Trophoblast cell (in vitro differentiated cells and primary cell): Measurements from ENCODE around the gene CAPN2.

Experiments used
- DNase-seq, 2 donors: peaks; one replicate each; pipeline ENCODE4 v3.0.0-alpha.2; 2016
- H2AFZ ChIP-seq: 2 replicates; pipeline ENCODE4 v1.6.1; 2013; ENCODE audit warnings: low read length, moderate library complexity, mild to moderate bottlenecking; ENCODE audit not compliant: insufficient read depth, poor library complexity
- H2AK5ac ChIP-seq: 2 replicates; pipeline ENCODE4 v1.6.1; 2013; ENCODE audit warnings: mild to moderate bottlenecking, low read length
- H2BK120ac ChIP-seq: 2 replicates; pipeline ENCODE4 v1.6.1; 2013; ENCODE audit warnings: low read length, mild to moderate bottlenecking, moderate library complexity; ENCODE audit not compliant: insufficient read depth, poor library complexity
- H2BK12ac ChIP-seq: 2 replicates; pipeline ENCODE4 v1.6.1; 2013; ENCODE audit warnings: mild to moderate bottlenecking, low read length, moderate library complexity
- H2BK5ac ChIP-seq: 2 replicates; pipeline ENCODE4 v1.6.1; 2013; ENCODE audit warnings: low read length, low read depth, moderate library complexity, mild to moderate bottlenecking; ENCODE audit not compliant: poor library complexity
- H3K14ac ChIP-seq: 2 replicates; pipeline ENCODE4 v1.6.1; 2013; ENCODE audit warnings: mild to moderate bottlenecking, low read length
- H3K18ac ChIP-seq: 2 replicates; pipeline ENCODE4 v1.6.1; 2013; ENCODE audit warnings: mild to moderate bottlenecking, low read length
- H3K23ac ChIP-seq: 2 replicates; pipeline ENCODE4 v1.6.1; 2013; ENCODE audit warnings: low read length
- H3K27ac ChIP-seq: 2 replicates; pipeline ENCODE4 v1.5.1; 2013; ENCODE audit warnings: low read depth, mild to moderate bottlenecking, inconsistent platforms, low read length, moderate library complexity
- H3K27me3 ChIP-seq: 2 replicates; pipeline ENCODE4 v1.6.1; 2013; ENCODE audit warnings: inconsistent platforms, mild to moderate bottlenecking, low read length, moderate library complexity; ENCODE audit not compliant: insufficient read depth
- H3K36me3 ChIP-seq, 2 experiments: 1 replicate in 1 of 2; 2 replicates in 1 of 2; pipeline ENCODE4 v1.6.1; 2013; ENCODE audit warnings: low read length in 2 of 2, mild to moderate bottlenecking in 2 of 2, moderate library complexity in 1 of 2; ENCODE audit not compliant: insufficient read depth in 2 of 2, control insufficient read depth in 1 of 2
- H3K4ac ChIP-seq: 2 replicates; pipeline ENCODE4 v1.6.1; 2013; ENCODE audit warnings: low read depth, mild to moderate bottlenecking, low read length, moderate library complexity
- H3K4me1 ChIP-seq, 2 experiments: 1 replicate in 1 of 2; 2 replicates in 1 of 2; pipeline ENCODE4 v1.6.1; 2013; ENCODE audit warnings: low read length in 2 of 2, mild to moderate bottlenecking in 2 of 2, moderate library complexity in 1 of 2; ENCODE audit not compliant: insufficient read depth in 2 of 2, control insufficient read depth in 1 of 2
- H3K4me2 ChIP-seq: 2 replicates; pipeline ENCODE4 v1.6.1; 2013; ENCODE audit warnings: inconsistent platforms, mild to moderate bottlenecking, low read length, moderate library complexity
- H3K4me3 ChIP-seq: 2 replicates; pipeline ENCODE4 v1.5.1; 2013; ENCODE audit warnings: mild to moderate bottlenecking, low read depth, low read length, inconsistent platforms
- H3K79me1 ChIP-seq: one replicate; pipeline ENCODE4 v1.6.1; 2013; ENCODE audit warnings: low read length
- H3K79me2 ChIP-seq: 2 replicates; pipeline ENCODE4 v1.6.1; 2013; ENCODE audit warnings: low read length, mild to moderate bottlenecking; ENCODE audit not compliant: control insufficient read depth, insufficient read depth, poor library complexity
- H3K9ac ChIP-seq: 2 replicates; pipeline ENCODE4 v1.6.1; 2013; ENCODE audit warnings: mild to moderate bottlenecking, low read length
- H3K9me3 ChIP-seq: 2 replicates; pipeline ENCODE4 v1.6.1; 2013; ENCODE audit warnings: low read depth, mild to moderate bottlenecking, control low read depth, inconsistent platforms, low read length; ENCODE audit not compliant: insufficient read depth
- H4K12ac ChIP-seq: 2 replicates; pipeline ENCODE4 v1.6.1; 2013; ENCODE audit warnings: low read depth, mild to moderate bottlenecking, low read length, moderate library complexity
- H4K8ac ChIP-seq: 2 replicates; pipeline ENCODE4 v1.6.1; 2013; ENCODE audit warnings: low read depth, mild to moderate bottlenecking, low read length, moderate library complexity
- H4K91ac ChIP-seq: one replicate; pipeline ENCODE4 v1.6.1; 2013; ENCODE audit warnings: low read depth, mild to moderate bottlenecking, low read length, moderate library complexity
- WGBS: extraction: QIAGEN DNeasy Blood & Tissue Kit; methylation state at CpG from one replicate; pipeline ENCODE4 v1.1.7; 2013; ENCODE audit warnings: missing lambda C conversion rate; ENCODE audit not compliant: insufficient read length, insufficient coverage; ENCODE audit errors: extremely low coverage; 5-methylcytosine and 5-hydroxymethylcytosine counted together

Gene CAPN2

GRCh38 chr1:223754681-223755431 lies 42.5 kb downstream of the CAPN2 start:
- H3K4me3 ChIP-seq, result no peak overlapping the region
- H4K12ac ChIP-seq, result no peak overlapping the region
- no peaks in the 10 kb centered on the region for H3K79me1 ChIP-seq
- no peak overlapping the region for H2BK5ac ChIP-seq
- no peak overlapping the region for H3K23ac ChIP-seq
- no CpG with 5 or more reads among the region's 17 CpGs for WGBS
- H2AFZ ChIP-seq, result no peak overlapping the region
- no peak overlapping the region for H3K18ac ChIP-seq
- H3K9me3 ChIP-seq, result no peaks in the 10 kb centered on the region
- no peak overlapping the region for H2AK5ac ChIP-seq
- no peak overlapping the region for H2BK120ac ChIP-seq
- no peak overlapping the region for H3K9ac ChIP-seq
- no peaks in the 10 kb centered on the region for H3K79me2 ChIP-seq
- H3K4me1 ChIP-seq, result no peaks in the 10 kb centered on the region
- no peak overlapping the region for H3K27ac ChIP-seq
- no peak overlapping the region for H3K4ac ChIP-seq
- peaks cover 84 to 93% of the 10 kb centered on the region in 2 experiments for H3K36me3 ChIP-seq
- H4K8ac ChIP-seq, result no peak overlapping the region
- H3K14ac ChIP-seq, result no peak overlapping the region
- DNase-seq, result no peak
- no peak overlapping the region for H4K91ac ChIP-seq
- no peaks in the 10 kb centered on the region for H3K27me3 ChIP-seq
- H3K4me2 ChIP-seq, result no peak overlapping the region
- H2BK12ac ChIP-seq, result no peak overlapping the region

GRCh38 chr1:223755432-223755792 lies 43.1 kb downstream of the CAPN2 start:
- no peak overlapping the region for H3K18ac ChIP-seq
- no CpG with 5 or more reads among the region's 9 CpGs for WGBS
- H3K36me3 ChIP-seq, result peaks cover 88 to 97% of the 10 kb centered on the region in 2 experiments
- no peak overlapping the region for H4K8ac ChIP-seq
- H4K91ac ChIP-seq, result no peak overlapping the region
- no peak overlapping the region for H3K14ac ChIP-seq
- no peaks in the 10 kb centered on the region for H3K79me2 ChIP-seq
- H3K27ac ChIP-seq, result no peak overlapping the region
- H2BK12ac ChIP-seq, result no peak overlapping the region
- no peak for DNase-seq
- no peak overlapping the region for H3K4ac ChIP-seq
- no peak overlapping the region for H2BK120ac ChIP-seq
- no peak overlapping the region for H3K4me2 ChIP-seq
- no peak overlapping the region for H2BK5ac ChIP-seq
- no peaks in the 10 kb centered on the region for H3K9me3 ChIP-seq
- no peaks in the 10 kb centered on the region for H3K4me1 ChIP-seq
- no peaks in the 10 kb centered on the region for H3K27me3 ChIP-seq
- no peak overlapping the region for H2AK5ac ChIP-seq
- no peaks in the 10 kb centered on the region for H3K79me1 ChIP-seq
- no peak overlapping the region for H4K12ac ChIP-seq
- no peak overlapping the region for H3K9ac ChIP-seq
- H3K23ac ChIP-seq, result no peak overlapping the region
- H2AFZ ChIP-seq, result no peak overlapping the region
- no peak overlapping the region for H3K4me3 ChIP-seq

- peaks cover 86 to 97% of the 10 kb centered on the region in 2 experiments for H3K36me3 ChIP-seq
- no peak for DNase-seq
- H3K79me2 ChIP-seq, result no peaks in the 10 kb centered on the region
- no peak overlapping the region for H3K23ac ChIP-seq
- H2BK120ac ChIP-seq, result no peak overlapping the region
- H2AFZ ChIP-seq, result no peak overlapping the region
- H3K27ac ChIP-seq, result no peak overlapping the region
- H4K12ac ChIP-seq, result no peak overlapping the region
- no peak overlapping the region for H4K91ac ChIP-seq
- no peak overlapping the region for H3K4me3 ChIP-seq
- H3K9ac ChIP-seq, result no peak overlapping the region
- no peak overlapping the region for H2AK5ac ChIP-seq
- no CpG with 5 or more reads among the region's 13 CpGs for WGBS
- no peak overlapping the region for H3K18ac ChIP-seq
- no peaks in the 10 kb centered on the region for H3K79me1 ChIP-seq
- H3K9me3 ChIP-seq, result no peaks in the 10 kb centered on the region
- H2BK5ac ChIP-seq, result no peak overlapping the region
- H3K4ac ChIP-seq, result no peak overlapping the region
- H3K14ac ChIP-seq, result no peak overlapping the region
- H3K27me3 ChIP-seq, result no peaks in the 10 kb centered on the region
- H3K4me2 ChIP-seq, result no peak overlapping the region
- no peak overlapping the region for H2BK12ac ChIP-seq
- no peak overlapping the region for H4K8ac ChIP-seq
- H3K4me1 ChIP-seq, result no peaks in the 10 kb centered on the region
These were observed 43.8 kb downstream of the CAPN2 start for GRCh38 chr1:223755992-223756775.

GRCh38 chr1:223756806-223757700 lies 44.7 kb downstream of the CAPN2 start:
- Histone ChIP-seq H3K36me3 (peaks cover 83 to 94% of the 10 kb centered on the region in 2 experiments), H3K23ac (no peak overlapping the region), H4K12ac (no peak overlapping the region), H3K14ac (no peak overlapping the region), H2BK120ac (no peak overlapping the region), H3K27ac (no peak overlapping the region), H3K79me2 (no peaks in the 10 kb centered on the region), H3K79me1 (no peaks in the 10 kb centered on the region), H3K27me3 (no peaks in the 10 kb centered on the region), H2BK12ac (no peak overlapping the region), H3K9me3 (no peaks in the 10 kb centered on the region), H3K4ac (no peak overlapping the region), H4K91ac (no peak overlapping the region), H3K18ac (no peak overlapping the region), H3K4me2 (no peak overlapping the region), H3K4me3 (no peak overlapping the region), H3K4me1 (no peaks in the 10 kb centered on the region), H3K9ac (no peak overlapping the region), H2AFZ (no peak overlapping the region), H2BK5ac (no peak overlapping the region), H4K8ac (no peak overlapping the region), H2AK5ac (no peak overlapping the region)
- WGBS, result no CpG with 5 or more reads among the region's 20 CpGs
- no peak for DNase-seq
